Calu3 (cell line): ENCODE results near the gene AGAP3. TPM values are rescaled to one million over a fixed set of nuclear protein-coding genes. Genes with fewer than 3 reads are reported as not detected.

Experiments used
- BruUV-seq: library from RNA; stranded (reverse); fragments of 400-500 nt; replicated peaks from 2 replicates; lab custom pipeline; 2021; lab: Mats Ljungman, UMichigan
- CTCF ChIA-PET: fragments of 300-600 bp; sonication (Branson Sonifier 250); formaldehyde crosslinking; loops from one replicate; lab custom pipeline; 2022; ENCODE audit warnings: antibody characterized with exemption; lab: Charles Lee
- DNase-seq: peaks from one replicate; pipeline ENCODE4 v3.0.0; 2022
- H3K27ac Mint-ChIP-seq: one replicate; pipeline ENCODE4 v1.8.0; 2022; ENCODE audit warnings: mixed read lengths; ENCODE audit not compliant: unreplicated experiment
- H3K27me3 Mint-ChIP-seq: one replicate; pipeline ENCODE4 v1.8.0; 2022; ENCODE audit warnings: mixed read lengths; ENCODE audit not compliant: unreplicated experiment
- H3K36me3 Mint-ChIP-seq: one replicate; pipeline ENCODE4 v1.8.0; 2022; ENCODE audit warnings: mild to moderate bottlenecking, moderate library complexity, mixed read lengths; ENCODE audit not compliant: insufficient read depth, unreplicated experiment
- H3K4me1 Mint-ChIP-seq: one replicate; pipeline ENCODE4 v1.8.0; 2022; ENCODE audit warnings: mild to moderate bottlenecking, low read depth, mixed read lengths; ENCODE audit not compliant: unreplicated experiment
- H3K4me3 Mint-ChIP-seq: one replicate; pipeline ENCODE4 v1.8.0; 2022; ENCODE audit warnings: mild to moderate bottlenecking, low read depth, moderate library complexity, mixed read lengths; ENCODE audit not compliant: unreplicated experiment
- H3K9me3 Mint-ChIP-seq: one replicate; pipeline ENCODE4 v1.8.0; 2022; ENCODE audit warnings: low read depth, mixed read lengths; ENCODE audit not compliant: unreplicated experiment
- intact Hi-C: fragments of 100-400 bp; cut with micrococcal nuclease; formaldehyde crosslinking; loops from one replicate; pipeline ENCODE4 v1.10.0; 2022; ENCODE audit not compliant: unreplicated experiment
- total RNA-seq: library from RNA; stranded (reverse); gene quantifications from 2 replicates; pipeline ENCODE4 v1.2.3, GENCODE V29; 2022
- TF ChIP-seq, protein P1 (sequence below): fragments of 200-600 bp; IDR thresholded peaks from one replicate; pipeline ENCODE4 v1.8.0; 2022; ENCODE audit warnings: antibody characterized with exemption; ENCODE audit not compliant: unreplicated experiment

The AGAP3 gene
- total RNA-seq, 1 experiment from 2014 or later, result 73.4 TPM

DNA sequence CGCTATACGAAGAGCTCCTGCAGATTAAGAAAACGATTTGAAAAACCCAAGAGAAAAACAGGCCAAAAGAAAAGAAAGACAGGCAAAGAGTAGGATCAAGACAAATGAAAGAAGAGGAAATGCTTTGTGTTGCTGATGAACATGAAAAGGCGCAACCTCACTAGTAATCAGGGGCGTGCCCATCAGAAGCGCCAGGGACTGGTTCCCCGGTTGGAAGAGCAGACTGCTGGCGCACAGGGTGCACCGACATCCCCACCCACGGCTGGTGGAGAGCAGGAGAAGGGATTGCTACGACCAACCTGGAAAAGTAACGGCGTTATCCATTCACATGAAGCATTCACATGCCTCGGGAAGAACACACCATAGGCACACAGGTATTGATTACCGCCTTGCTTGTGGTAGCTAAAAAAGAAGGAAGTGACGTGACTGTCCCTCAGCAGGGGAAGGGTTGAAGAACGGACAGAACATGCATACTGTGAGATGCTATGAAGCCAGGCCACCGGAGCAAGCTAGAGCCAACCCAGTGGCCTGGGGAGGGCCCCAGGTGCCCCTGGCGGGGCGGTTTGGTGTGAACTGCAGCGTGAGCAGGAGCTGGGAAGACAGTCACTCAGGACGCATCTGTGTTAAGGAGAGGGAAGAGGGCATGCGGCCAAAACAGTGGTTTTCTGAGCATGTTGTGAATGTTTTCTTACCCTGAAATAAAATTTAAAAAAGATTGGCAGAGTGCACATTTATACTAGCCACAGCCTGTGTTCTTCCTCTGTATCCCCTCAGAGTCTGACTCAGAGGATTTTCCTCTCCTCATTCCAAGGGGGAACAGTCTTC is 18.3 kb downstream of the AGAP3 start:
- TF ChIP-seq, protein P1, sequence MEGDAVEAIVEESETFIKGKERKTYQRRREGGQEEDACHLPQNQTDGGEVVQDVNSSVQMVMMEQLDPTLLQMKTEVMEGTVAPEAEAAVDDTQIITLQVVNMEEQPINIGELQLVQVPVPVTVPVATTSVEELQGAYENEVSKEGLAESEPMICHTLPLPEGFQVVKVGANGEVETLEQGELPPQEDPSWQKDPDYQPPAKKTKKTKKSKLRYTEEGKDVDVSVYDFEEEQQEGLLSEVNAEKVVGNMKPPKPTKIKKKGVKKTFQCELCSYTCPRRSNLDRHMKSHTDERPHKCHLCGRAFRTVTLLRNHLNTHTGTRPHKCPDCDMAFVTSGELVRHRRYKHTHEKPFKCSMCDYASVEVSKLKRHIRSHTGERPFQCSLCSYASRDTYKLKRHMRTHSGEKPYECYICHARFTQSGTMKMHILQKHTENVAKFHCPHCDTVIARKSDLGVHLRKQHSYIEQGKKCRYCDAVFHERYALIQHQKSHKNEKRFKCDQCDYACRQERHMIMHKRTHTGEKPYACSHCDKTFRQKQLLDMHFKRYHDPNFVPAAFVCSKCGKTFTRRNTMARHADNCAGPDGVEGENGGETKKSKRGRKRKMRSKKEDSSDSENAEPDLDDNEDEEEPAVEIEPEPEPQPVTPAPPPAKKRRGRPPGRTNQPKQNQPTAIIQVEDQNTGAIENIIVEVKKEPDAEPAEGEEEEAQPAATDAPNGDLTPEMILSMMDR, result no peak
- Mint-ChIP-seq H3K9me3 (no peaks in the 10 kb centered on the region), H3K4me1 (no peaks in the 10 kb centered on the region), H3K27me3 (no peaks in the 10 kb centered on the region), H3K27ac (no peak overlapping the region), H3K4me3 (no peak overlapping the region), H3K36me3 (peaks cover 11% of the 10 kb centered on the region)
- DNase-seq, result no peak
- CTCF ChIA-PET, result no interaction called here
- BruUV-seq, result no TSS peak
- intact Hi-C loops, result no loop called here

- TF ChIP-seq, protein P1, result no peak
- intact Hi-C loops, result no loop called here
- Mint-ChIP-seq H3K4me1 (no peaks in the 10 kb centered on the region), H3K36me3 (no peaks in the 10 kb centered on the region), H3K27me3 (no peaks in the 10 kb centered on the region), H3K4me3 (no peak overlapping the region), H3K9me3 (no peaks in the 10 kb centered on the region), H3K27ac (no peak overlapping the region)
- DNase-seq, result no peak
- CTCF ChIA-PET, result interaction anchor here (0.6 to 0.7 kb wide), 2 partner anchors 18 to 145 kb away, joined by 4 to 6 read pairs; no protein-coding TSS in a partner anchor
- BruUV-seq, result no TSS peak
These were observed 21.6 kb downstream of the AGAP3 start for GRCh38 chr7:151107882-151108281.

GRCh38 chr7:151109094-151110048 is 23.1 kb downstream of the AGAP3 start:
- TF ChIP-seq, protein P1, result no peak
- no TSS peak for BruUV-seq
- H3K4me3 Mint-ChIP-seq, result no peak overlapping the region
- H3K27ac Mint-ChIP-seq, result no peak overlapping the region
- H3K27me3 Mint-ChIP-seq, result no peaks in the 10 kb centered on the region
- no peak for DNase-seq
- peaks cover 9% of the 10 kb centered on the region for H3K36me3 Mint-ChIP-seq
- intact Hi-C loops, result loop anchor here (2.0 to 5.0 kb wide), 3 partner anchors 81 to 212 kb away; partner anchors contain the start of gene ABCB8
- H3K9me3 Mint-ChIP-seq, result no peaks in the 10 kb centered on the region
- CTCF ChIA-PET, result interaction anchor here (1.7 kb wide), 1 partner anchor 81 kb away, joined by 5 read pairs; the partner anchor contains the start of gene ABCB8
- H3K4me1 Mint-ChIP-seq, result no peaks in the 10 kb centered on the region
